Activated CD4-positive, alpha-beta T cell treated with anti-CD3 and anti-CD28 coated beads, Interleukin-2, amount 50 U/mL, for 24 hours (primary cell): ENCODE results near the gene PDIA2.
"Not testable (repeated sequence)": the region's sequence is repeated elsewhere in the genome, so short reads cannot be mapped to it uniquely, and the experiment has no call there.

Experiments
- DNase-seq, 2 donors: peaks; one replicate each; pipeline ENCODE4 v3.0.0-alpha.2; 2020; ENCODE audit warnings: low read depth in 1 of 2, low spot score in 1 of 2

Gene PDIA2

DNA sequence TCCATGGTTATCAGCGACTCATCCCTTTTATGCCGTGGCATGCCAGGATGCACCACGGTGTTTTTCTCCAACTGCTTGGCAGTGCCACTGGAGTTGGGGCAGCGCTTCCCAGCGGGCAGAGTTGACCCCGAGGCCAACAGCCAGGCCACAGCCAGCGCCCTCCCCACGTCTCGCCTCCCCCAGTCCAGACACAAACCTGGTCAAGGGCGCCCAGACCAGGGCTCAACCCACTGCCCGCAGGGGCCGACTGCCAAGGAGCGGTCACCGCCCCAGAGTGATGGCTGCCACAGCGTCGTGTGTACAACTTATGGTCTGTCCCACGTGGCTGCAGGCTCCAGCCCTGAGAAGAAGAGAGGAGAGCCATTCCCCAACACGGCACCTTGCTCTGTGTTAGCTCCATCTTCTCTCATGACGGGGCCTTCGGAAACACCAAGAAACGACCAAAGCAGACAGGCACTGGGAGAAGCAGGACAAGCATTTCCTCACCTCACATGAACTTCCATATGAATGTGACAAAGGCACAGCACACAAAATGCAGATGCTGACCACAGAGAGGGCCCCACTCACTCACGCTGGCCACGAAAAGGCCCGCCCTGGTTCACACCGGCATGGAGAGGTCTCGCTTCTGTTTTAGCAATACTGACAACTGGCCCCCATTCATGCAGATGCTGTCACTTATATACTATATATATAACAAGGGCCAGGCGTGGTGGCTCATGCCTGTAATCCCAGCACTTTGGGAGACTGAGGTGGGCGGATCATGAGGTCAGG is 42.6 kb downstream of the PDIA2 start:
- no peak for DNase-seq

DNA sequence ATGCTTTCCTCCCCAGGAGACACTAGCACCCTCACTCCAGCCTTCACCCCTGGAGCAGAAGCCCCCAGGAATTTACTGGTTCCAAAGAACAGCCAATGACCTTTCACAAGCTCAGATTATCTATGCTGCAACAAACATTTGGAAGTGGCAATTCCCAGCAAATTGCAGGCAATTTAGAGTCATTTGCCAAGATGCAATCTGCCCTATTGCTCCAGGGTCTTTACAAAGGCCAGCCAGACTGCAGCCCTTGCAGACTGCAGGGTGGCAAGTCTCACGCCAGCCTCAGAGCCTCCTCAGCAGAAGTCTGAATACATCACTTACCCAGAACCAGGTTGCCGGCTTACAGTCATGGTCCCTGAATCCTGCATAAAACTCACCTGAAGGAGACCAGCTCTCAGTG is 47.8 kb downstream of the PDIA2 start:
- DNase-seq, result no peak

DNA sequence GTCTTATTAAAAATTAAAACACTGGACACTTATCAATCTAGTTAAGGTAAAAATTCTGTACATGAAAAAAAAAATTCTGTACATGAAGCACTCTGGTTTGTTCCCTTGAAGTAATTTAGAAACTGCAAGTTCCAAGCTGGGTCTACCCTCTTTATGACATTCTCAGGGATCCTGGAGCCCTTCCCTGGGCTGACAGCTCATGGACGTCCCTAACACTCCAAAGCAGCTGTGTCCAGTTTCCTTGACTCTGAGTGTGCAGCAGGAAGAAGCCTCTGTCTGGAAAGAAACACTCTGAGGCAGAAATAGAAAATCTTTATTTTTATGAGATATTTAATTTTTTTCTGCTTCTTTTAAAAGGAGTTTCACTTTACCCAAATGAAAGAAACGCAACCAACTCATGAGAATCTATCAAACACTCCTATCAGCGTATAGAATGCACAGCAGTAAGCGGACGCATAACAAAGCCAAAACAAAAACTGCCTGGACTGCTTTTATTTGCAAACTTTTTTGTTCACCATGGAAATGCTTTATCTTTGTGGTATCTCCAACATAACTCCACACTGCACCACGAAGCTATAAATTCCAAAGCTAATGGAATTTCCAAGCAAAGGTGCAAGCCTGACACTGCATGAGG is 48.3 kb downstream of the PDIA2 start:
- not testable (repeated sequence) for DNase-seq

DNA sequence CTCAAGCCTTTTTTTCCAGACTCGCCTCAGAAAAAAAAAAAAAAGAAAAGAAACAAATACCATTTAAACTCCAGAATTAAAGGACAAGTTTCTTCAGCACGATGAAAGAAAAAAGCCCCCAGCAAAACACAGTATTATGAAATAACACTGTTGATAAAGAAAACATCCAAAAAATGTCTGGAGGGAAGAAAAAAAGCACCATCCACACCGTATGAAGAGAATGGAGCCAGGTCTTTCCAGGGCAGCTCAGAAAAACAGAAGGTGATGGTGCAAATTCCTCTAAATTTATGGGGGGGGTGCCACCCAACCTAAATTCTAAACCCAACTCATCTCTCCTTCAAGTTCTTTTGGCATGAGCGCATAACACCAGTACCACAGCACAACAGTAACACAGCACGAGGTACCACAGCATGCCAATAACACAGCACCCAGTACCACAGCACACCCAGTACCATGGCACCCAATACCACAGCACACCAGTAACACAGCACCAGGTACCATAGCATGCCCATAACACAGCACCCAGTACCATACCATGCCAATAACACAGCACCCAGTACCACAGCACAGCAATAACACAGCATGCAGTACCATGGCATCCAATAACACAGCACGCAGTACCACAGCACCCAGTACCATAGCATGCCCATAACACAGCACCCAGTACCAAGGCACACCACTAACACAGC is 50.6 kb downstream of the PDIA2 start:
- no peak for DNase-seq

DNA sequence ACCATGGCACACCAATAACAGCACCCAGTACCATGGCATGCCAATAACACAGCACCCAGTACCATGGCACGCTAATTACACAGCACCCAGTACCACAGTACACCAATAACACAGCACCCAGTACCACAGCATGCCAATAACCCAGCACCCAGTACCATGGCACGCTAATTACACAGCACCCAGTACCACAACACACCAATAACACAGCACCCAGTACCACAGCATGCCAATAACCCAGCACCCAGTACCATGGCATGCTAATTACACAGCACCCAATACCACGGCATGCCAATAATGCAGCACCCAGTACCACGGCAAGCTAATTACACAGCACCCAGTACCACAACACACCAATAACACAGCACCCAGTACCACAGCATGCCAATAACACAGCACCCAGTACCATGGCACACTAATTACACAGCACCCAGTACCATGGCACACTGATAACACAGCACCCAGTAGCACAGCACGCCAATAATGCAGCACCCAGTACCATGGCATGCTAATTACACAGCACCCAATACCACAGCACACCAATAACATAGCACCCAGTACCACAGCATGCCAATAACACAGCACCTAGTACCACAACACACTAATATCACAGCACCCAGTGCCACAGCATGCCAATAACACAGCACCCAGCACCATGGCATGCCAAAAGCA is 51.3 kb downstream of the PDIA2 start:
- DNase-seq, result not testable (repeated sequence)

DNA sequence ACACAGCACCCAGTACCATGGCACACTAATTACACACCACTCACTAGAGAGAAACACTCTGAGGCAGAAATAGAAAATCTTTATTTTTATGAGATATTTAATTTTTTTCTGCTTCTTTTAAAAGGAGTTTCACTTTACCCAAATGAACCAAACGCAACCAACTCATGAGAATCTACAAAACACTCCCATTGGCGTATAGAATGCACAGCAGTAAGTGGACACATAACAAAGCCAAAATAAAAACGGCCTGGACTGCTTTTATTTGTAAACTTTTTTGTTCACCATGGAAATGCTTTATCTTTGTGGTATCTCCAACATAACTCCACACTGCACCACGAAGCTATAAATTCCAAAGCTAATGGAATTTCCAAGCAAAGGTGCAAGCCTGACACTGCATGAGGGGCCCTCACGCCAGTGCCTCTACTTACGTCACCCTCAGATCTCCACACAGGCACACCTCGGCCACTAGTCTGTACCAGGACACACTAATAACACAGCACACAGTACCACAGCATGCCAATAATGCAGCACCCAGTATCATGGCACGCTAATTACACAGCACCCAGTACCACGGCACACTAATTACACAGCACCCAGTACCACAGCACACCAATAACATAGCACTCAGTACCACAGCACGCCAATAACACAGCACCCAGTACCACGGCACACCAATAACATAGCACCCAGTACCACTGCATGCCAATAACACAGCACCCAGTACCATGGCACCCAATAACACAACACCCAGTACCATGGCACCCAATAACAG is 52.1 kb downstream of the PDIA2 start:
- DNase-seq, result not testable (repeated sequence)

DNA sequence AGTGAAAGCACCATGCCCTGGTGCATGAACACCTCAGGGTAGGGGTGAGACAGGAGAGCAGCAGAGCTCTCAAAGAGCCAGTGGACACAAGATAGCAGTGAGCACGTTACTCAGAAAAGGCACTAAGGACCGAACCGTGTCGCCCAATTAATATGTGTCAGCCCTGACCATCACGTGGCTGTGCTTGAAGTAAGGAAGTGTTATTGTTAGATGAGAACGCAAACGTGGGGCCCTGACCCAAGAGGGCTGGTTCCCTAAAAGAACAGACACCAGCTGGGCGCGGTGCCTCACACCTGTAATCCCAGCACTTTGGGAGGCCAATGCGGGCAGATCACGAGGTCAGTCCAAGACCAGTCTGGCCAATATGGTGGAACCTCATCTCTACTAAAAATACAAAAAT is 53.3 kb downstream of the PDIA2 start:
- no peak for DNase-seq
